Calu3 (cell line): ENCODE measurements around the gene ARID1B. TPM values are rescaled to one million over a fixed set of nuclear protein-coding genes. Genes with fewer than 3 reads are reported as not detected.
"Not testable (repeated sequence)": the region's sequence is repeated elsewhere in the genome, so short reads cannot be mapped to it uniquely, and the experiment has no call there.

ENCODE experiments used
- BruUV-seq: library from RNA; stranded (reverse); fragments of 400-500 nt; replicated peaks from 2 replicates; lab custom pipeline; 2021; lab: Mats Ljungman, UMichigan
- CTCF ChIA-PET: fragments of 300-600 bp; sonication (Branson Sonifier 250); formaldehyde crosslinking; loops from one replicate; lab custom pipeline; 2022; ENCODE audit warnings: antibody characterized with exemption; lab: Charles Lee
- DNase-seq: peaks from one replicate; pipeline ENCODE4 v3.0.0; 2022
- H3K27ac Mint-ChIP-seq: one replicate; pipeline ENCODE4 v1.8.0; 2022; ENCODE audit warnings: mixed read lengths; ENCODE audit not compliant: unreplicated experiment
- H3K27me3 Mint-ChIP-seq: one replicate; pipeline ENCODE4 v1.8.0; 2022; ENCODE audit warnings: mixed read lengths; ENCODE audit not compliant: unreplicated experiment
- H3K36me3 Mint-ChIP-seq: one replicate; pipeline ENCODE4 v1.8.0; 2022; ENCODE audit warnings: mild to moderate bottlenecking, moderate library complexity, mixed read lengths; ENCODE audit not compliant: insufficient read depth, unreplicated experiment
- H3K4me1 Mint-ChIP-seq: one replicate; pipeline ENCODE4 v1.8.0; 2022; ENCODE audit warnings: mild to moderate bottlenecking, low read depth, mixed read lengths; ENCODE audit not compliant: unreplicated experiment
- H3K4me3 Mint-ChIP-seq: one replicate; pipeline ENCODE4 v1.8.0; 2022; ENCODE audit warnings: mild to moderate bottlenecking, low read depth, moderate library complexity, mixed read lengths; ENCODE audit not compliant: unreplicated experiment
- H3K9me3 Mint-ChIP-seq: one replicate; pipeline ENCODE4 v1.8.0; 2022; ENCODE audit warnings: low read depth, mixed read lengths; ENCODE audit not compliant: unreplicated experiment
- intact Hi-C: fragments of 100-400 bp; cut with micrococcal nuclease; formaldehyde crosslinking; loops from one replicate; pipeline ENCODE4 v1.10.0; 2022; ENCODE audit not compliant: unreplicated experiment
- total RNA-seq: library from RNA; stranded (reverse); gene quantifications from 2 replicates; pipeline ENCODE4 v1.2.3, GENCODE V29; 2022
- TF ChIP-seq, protein P1 (sequence below): fragments of 200-600 bp; IDR thresholded peaks from one replicate; pipeline ENCODE4 v1.8.0; 2022; ENCODE audit warnings: antibody characterized with exemption; ENCODE audit not compliant: unreplicated experiment

ARID1B gene
- total RNA-seq, 1 experiment from 2014 or later, result 53.5 TPM

DNA sequence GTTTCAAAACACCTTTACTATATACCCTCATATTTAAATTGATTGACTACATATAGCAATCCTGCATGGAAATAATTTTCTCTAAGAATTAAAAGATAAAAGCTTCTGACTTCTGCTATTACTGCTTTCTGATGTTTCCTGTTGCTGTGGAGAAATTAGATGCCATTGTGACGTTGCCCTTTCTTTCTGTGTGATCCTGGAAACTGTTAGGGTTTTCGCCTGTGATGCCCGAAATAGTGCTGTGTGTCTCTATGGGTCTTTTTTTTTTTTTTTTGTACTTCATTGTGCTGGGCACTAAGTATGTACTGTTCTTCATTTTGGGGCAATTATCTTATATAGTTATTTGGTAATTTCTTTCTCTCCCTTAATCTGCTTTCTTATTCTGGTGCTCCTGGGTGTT lies 205.0 kb downstream of the ARID1B start:
- H3K4me1 Mint-ChIP-seq, result peaks cover 32% of the 10 kb centered on the region
- DNase-seq, result no peak
- H3K27ac Mint-ChIP-seq, result no peak overlapping the region
- TF ChIP-seq, protein P1, sequence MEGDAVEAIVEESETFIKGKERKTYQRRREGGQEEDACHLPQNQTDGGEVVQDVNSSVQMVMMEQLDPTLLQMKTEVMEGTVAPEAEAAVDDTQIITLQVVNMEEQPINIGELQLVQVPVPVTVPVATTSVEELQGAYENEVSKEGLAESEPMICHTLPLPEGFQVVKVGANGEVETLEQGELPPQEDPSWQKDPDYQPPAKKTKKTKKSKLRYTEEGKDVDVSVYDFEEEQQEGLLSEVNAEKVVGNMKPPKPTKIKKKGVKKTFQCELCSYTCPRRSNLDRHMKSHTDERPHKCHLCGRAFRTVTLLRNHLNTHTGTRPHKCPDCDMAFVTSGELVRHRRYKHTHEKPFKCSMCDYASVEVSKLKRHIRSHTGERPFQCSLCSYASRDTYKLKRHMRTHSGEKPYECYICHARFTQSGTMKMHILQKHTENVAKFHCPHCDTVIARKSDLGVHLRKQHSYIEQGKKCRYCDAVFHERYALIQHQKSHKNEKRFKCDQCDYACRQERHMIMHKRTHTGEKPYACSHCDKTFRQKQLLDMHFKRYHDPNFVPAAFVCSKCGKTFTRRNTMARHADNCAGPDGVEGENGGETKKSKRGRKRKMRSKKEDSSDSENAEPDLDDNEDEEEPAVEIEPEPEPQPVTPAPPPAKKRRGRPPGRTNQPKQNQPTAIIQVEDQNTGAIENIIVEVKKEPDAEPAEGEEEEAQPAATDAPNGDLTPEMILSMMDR, result no peak
- BruUV-seq, result no TSS peak
- CTCF ChIA-PET, result interaction anchor here (0.5 kb wide), 1 partner anchor 90 kb away, joined by 4 read pairs; no protein-coding TSS in a partner anchor
- no peaks in the 10 kb centered on the region for H3K27me3 Mint-ChIP-seq
- H3K4me3 Mint-ChIP-seq, result no peak overlapping the region
- no peaks in the 10 kb centered on the region for H3K9me3 Mint-ChIP-seq
- no peaks in the 10 kb centered on the region for H3K36me3 Mint-ChIP-seq
- intact Hi-C loops, result no loop called here

DNA sequence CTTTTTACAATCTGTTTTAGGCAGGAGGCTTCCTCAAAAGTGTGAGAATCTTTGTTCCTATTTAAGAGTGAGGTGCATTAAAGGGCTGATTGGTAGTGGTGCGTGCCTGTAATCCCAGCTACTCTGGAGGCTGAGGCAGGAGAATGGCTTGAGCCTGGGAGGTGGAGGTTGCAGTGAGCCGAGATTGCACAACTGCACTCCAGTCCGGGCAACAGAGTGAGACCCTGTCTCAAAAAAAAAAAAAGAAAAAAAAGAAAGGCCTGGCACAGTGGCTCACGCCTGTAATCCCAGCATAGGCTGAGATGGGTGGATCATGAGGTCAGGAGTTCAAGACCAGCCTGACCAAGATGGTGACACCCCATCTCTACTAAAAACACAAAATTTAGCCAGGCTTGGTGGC lies 205.7 kb downstream of the ARID1B start:
- intact Hi-C loops, H3K4me3 Mint-ChIP-seq, CTCF ChIA-PET, H3K9me3 Mint-ChIP-seq, H3K27me3 Mint-ChIP-seq, H3K36me3 Mint-ChIP-seq, DNase-seq, BruUV-seq, H3K27ac Mint-ChIP-seq: not testable (repeated sequence)
- H3K4me1 Mint-ChIP-seq, result peaks cover 30% of the 10 kb centered on the region

DNA sequence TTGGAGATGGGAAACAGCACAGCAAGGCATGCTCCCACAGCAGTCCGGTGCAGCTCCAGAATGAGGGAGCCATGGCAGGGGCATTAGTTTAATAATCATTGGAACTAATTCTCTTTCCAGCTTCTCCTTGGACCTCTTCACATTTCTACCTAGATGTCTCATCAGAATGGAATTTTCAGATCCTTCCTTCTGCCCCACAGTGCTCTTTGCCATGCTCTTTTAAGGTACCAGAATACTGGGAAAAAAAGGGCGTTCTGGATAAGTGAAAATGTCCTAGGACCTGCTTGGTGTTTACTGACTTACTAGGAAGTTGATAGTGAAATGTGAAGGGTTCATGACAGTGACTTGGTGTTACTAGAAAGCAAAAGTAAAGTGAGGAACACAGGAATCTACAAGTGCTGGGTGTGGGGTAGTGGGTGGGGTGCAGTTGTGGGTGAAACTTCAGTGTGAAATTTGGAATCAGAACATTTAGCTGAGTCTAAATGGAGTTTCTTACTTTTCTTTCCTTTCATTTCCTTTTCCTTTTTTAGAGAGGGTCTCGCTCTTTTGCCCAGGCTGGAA lies 207.1 kb downstream of the ARID1B start:
- intact Hi-C loops, result no loop called here
- H3K4me3 Mint-ChIP-seq, result no peak overlapping the region
- no peaks in the 10 kb centered on the region for H3K36me3 Mint-ChIP-seq
- H3K27me3 Mint-ChIP-seq, result no peaks in the 10 kb centered on the region
- peaks cover 32% of the 10 kb centered on the region for H3K4me1 Mint-ChIP-seq
- BruUV-seq, result no TSS peak
- H3K27ac Mint-ChIP-seq, result no peak overlapping the region
- DNase-seq, result no peak
- no peaks in the 10 kb centered on the region for H3K9me3 Mint-ChIP-seq
- CTCF ChIA-PET, result no interaction called here
- TF ChIP-seq, protein P1, result no peak

DNA sequence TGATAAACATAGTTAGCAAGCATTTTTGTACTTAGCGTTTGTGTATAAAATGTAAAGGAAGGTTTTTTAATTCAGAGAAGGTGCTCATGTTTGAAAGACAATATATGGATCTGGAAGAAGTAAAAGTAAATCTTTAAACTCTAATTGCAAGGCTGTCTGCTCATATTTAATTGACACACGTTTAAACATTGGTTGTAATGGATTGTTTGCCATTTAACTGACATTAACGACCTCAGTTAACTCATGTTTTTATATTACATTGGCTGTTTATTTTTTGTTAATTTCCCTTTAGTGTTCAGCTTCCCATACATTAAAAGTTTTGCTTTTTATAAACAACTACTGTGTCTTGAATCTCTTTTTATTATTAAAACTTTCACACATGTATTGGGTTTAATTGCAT lies 208.1 kb downstream of the ARID1B start:
- no peak for DNase-seq
- intact Hi-C loops, result no loop called here
- CTCF ChIA-PET, result no interaction called here
- TF ChIP-seq, protein P1, result no peak
- Mint-ChIP-seq H3K4me3 (no peak overlapping the region), H3K27me3 (no peaks in the 10 kb centered on the region), H3K9me3 (no peaks in the 10 kb centered on the region), H3K27ac (no peak overlapping the region), H3K4me1 (peaks cover 32% of the 10 kb centered on the region), H3K36me3 (no peaks in the 10 kb centered on the region)
- BruUV-seq, result no TSS peak
